Stimulated activated CD4-positive, alpha-beta T cell treated with anti-CD3 and anti-CD28 coated beads, Interleukin-15, amount 100 ng/mL, for 48 hours (primary cell): ENCODE results near the gene IGFALS.

Experiments
- DNase-seq, 2 donors: peaks; one replicate each; pipeline ENCODE4 v3.0.0-alpha.2; 2020; ENCODE audit warnings: low read depth in 2 of 2

IGFALS gene

DNA sequence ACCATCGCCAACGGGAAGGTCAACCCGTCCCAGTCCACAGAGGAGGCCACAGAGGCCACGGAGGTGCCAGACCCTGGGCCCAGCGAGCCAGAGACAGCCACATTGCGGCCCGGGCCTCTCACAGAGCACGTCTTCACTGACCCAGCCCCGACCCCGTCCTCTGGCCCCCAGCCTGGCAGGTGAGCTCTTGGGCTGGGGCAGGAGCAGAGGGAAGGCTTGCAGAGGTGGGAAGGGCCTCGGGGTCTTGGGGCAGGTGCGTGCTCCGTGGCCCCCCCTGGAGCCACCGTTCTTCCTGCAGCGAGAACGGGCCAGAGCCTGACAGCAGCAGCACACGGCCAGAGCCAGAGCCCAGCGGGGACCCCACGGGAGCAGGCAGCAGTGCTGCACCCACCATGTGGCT is 27.3 kb downstream of the IGFALS start:
- no peak for DNase-seq

DNA sequence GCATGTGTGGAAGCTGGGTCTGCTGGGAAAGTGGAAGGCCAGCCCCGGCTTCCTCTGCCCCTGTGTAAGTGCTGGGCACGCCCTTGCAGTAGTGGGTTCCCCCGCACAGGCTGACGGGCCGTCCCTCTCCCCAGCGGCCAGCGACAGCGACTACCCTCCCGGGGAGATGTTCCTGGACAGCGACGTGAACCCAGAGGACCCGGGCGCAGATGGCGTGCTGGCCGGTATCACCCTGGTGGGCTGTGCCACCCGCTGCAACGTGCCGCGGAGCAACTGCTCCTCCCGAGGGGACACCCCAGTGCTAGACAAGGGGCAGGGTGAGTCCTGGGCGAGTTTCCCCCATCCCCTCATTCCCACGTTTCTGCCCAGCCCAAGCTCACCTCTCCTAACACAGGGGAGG is 27.7 kb downstream of the IGFALS start:
- no peak for DNase-seq

DNA sequence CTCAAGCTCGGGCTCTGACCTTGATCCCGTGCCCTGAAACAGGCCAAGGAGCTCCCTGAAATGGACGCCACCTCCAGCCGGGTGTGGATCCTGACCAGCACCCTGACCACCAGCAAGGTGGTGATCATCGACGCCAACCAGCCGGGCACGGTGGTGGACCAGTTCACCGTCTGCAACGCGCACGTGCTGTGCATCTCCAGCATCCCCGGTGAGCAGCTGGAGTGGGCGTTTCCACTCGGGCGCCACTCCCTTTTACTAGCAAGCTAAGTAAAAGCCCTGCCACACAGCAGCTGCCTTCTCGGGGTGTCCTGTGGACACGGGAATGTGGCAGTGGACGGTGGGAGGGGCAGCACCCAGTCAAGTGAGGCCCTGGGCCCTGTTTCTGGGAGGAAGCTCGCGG is 28.5 kb downstream of the IGFALS start:
- no peak for DNase-seq

DNA sequence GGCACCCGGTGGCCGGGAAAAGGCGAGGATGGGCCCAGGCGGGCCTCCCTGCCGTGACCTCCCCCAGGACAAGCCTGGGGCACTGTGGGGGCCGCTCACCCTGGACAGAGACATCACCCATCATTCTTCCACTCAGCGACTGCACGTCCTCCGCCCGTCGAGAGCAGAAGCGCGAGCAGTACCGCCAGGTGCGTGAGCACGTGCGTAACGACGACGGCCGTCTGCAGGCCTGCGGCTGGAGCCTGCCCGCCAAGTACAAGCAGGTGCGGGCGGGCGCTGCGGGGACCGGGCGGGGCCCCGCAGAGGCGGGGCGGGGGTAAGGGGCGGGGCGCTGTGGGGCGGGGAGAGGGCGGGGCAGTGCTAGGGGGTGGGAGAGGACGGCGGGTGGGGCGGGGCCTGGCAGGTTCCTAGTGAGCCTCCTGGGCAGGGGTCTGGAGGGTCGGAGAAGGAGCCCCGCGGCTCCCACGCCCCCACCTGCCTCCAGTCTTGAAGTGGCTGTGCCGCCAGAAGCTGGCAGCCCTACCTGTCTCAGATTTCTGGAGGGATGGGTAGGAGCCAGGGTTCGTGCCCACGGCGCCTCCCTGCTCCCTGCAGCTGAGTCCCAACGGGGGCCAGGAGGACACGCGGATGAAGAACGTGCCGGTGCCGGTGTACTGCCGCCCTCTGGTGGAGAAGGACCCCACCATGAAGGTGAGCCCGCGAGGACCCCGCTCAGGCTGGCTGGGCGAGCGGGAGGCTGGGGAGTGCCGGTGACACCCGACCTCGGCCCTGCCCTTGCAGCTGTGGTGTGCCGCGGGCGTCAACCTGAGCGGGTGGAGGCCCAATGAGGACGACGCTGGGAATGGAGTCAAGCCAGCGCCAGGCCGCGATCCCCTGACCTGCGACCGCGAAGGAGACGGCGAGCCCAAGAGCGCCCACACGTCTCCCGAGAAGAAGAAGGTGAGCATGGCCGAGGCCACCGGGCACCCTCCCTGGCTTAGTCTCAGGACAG is 29.7 kb downstream of the IGFALS start:
- no peak for DNase-seq

DNA sequence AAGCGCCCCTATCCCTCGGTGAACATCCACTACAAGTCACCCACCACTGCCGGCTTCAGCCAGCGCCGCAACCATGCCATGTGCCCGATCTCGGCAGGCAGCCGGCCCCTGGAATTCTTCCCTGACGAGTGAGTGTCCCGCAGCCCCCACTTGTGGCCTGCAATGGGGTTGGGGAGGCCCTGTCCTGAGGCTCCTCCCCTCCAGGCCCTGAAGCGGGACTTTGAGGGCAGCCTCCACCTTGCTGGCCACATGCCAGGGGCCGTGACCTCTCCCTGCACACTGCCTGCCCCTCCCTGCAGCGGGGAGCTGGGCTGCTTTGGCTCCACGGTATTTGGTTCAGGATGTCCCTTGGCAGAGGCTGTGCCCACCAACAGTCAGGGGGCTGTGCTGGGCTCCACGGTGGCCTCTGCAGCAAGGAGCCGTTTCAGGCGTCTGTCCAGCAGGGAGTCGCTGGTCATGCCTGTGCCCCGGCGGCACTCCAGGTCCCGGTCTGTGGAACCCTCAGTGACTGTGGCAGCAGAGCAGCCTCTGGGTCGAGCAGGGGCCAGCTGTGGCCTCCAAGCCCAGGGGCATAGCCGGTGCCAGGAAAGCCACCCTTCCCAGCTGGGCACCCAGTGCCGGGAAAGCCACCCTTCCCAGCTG is 30.5 kb downstream of the IGFALS start:
- DNase-seq, result no peak

DNA sequence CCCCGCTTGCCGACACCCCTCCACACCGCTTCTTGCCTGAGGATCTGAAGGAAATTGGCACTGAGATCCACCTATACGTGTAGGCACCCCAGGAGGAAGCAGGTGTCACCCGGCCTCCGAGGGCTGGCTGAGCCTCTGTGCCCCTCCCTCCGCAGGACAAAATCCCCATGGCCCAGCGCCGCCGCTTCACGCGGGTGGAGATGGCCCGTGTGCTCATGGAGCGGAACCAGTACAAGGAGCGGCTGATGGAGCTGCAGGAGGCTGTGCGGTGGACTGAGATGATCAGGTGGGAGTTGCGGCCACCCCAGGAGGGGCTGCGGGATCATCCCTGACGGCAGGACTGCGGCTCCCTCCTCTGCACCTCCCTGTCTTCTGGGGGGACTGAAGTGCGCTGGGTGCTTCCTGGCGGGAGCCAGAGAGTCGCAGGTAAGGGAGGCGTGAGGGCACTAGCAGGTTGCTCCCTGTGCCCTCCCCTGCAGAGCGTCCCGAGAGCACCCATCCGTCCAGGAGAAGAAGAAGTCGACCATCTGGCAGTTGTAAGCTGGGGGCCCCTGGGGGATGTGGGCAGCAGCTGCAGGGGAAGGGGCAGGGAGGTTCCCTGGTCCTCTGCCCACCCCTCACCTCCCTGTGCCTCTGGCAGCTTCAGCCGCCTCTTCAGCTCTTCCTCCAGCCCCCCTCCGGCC is 31.2 kb downstream of the IGFALS start:
- DNase-seq, result no peak

DNA sequence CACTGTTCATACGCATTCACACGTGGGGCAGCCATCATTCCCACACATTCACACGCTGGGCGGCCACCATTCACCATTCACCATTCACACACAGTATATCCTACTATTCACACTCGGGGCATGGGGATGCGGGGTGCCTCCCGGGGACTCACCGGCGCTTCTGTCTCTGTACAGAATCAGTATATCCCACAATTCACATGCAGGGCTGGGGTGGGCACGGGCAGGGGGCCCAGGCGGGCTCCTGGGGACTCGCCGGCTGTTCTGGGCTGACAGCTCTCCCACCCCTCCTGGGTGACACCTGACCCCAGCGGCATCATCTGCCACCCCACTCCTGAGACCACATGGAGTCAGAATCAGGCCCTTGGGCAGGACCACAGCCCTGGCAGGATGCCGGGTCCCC is 31.8 kb downstream of the IGFALS start:
- DNase-seq, result no peak

DNA sequence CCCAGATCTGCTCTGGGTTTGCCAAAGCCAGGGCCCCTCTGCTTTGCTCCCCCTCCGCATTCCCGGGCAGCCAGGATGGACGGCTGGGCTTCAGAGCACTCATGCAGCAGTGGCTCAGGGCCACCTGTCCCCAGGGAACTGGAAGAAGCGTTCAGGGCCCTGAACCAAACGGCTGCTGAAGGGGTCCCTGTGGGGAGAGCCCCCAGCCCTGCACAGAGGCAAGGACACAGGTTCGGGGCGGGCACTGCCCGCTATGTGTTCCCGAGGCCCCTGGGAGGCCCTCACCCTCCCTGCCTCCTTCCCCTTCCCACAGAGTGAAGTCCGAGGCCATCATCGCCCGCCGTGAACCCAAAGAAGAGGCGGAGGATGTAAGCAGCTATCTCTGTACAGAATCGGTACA is 32.6 kb downstream of the IGFALS start:
- DNase-seq, result no peak

DNA sequence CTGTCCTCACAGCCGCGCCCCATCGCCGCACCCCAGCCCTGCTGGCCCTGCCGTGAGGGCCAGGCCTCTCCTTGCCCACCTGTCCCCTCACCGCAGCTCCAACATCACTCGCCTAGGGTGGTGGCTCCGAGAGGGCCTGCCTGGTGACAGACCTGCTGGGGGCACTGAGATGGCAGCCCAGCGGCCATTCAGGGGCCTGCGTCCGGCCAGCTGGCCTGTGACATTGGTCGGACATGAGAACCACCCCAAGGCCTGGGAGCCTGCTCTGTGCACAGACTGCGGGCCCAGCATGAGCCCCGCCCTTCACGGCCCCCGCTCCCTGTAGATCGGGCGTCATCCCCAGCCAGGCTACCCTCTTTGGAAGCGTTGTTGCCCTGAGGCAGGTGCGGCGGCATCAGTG is 34.0 kb downstream of the IGFALS start:
- DNase-seq, result no peak

DNA sequence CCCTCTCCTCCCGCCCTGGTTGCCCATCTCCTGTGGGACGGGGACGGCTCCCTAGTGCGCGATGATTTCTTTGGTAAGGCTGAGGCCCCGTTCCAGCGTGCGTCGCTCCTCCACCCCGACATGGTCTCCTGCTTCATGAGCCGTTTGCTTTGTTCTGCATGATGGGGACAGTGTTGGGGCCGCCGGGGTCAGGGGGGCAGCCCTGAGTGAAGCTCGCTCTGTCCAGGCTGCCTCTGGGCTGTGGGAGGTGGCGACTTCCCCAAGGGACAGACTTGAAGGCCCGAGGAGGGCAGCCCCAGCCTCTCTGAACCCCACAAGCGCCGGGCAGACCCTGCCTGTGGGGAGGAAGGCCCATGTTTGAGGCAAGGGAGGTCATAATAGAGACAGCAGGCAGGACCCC is 34.6 kb downstream of the IGFALS start:
- no peak for DNase-seq

DNA sequence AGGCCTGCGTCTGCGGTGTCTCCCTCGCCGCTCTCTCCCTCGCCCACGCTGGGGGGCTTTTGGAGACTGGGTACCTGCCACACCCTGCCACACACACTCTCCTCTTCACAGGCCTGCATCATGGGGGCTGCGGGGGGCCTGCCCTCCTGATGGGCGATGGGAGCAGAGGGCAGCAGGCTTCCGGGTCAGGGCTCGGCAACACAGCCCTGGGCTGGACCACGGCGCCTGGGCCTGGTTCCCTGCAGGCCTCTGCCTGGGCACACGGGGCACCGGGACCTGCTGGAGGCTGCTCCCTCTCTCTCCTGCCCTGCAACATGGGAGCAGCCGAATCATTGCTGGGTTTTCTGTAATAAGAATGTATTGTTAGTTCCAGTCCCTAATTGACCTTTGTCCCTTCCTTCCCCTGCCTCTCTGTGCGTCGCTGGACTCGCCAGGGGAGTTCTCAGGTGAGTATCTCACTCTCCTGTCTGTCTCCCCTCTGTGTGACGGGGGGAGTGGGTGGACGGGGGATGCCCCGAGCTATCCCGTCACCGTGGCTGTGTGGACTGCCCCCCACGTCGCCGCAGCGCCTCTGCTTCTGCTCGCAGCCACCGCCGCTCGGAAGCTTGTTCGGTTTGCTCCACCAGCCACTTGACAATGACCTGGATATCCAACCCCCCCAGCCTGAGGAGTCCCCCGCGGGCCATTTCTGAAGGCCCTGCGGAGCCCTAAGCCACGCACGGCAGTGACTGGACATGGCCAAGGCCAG is 35.6 kb downstream of the IGFALS start:
- no peak for DNase-seq

DNA sequence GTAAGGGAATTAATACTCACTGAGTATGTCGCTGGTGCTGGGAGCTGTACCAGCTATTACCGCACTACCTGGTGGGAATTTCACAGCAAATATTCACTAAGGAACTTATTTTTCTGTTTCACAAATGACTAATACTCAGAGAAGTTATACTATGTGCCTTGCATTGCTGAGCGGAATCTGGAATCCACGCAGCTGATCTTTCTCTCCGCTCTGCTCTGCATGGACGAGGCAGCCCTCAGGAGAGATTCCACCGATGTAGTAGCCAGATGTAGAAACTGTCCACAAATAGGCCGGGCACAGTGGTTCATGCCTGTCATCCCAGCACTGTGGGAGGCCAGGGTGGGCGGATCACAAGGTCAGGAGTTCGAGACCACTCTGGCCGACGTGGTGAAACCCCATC is 39.3 kb downstream of the IGFALS start:
- DNase-seq, result no peak

DNA sequence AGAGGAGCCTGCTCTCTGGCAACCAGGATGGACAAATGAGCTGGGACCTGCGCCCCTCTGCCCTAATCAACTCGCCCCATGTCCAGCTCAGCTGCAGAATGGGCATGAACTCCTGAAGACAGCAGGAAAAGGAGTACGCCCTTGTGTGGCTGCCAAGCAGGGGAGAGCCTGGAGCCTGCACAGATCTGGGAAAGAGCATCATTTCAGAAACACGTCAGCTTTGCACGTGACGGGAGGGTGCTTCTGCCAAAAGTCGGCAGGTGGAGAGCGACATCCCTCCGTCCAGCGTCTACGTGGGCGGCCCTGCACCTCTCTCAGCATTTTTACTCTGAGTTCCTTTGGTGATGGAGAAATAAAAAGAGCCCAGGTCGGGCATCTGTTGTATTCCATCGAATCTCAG is 40.7 kb downstream of the IGFALS start:
- DNase-seq, result no peak

DNA sequence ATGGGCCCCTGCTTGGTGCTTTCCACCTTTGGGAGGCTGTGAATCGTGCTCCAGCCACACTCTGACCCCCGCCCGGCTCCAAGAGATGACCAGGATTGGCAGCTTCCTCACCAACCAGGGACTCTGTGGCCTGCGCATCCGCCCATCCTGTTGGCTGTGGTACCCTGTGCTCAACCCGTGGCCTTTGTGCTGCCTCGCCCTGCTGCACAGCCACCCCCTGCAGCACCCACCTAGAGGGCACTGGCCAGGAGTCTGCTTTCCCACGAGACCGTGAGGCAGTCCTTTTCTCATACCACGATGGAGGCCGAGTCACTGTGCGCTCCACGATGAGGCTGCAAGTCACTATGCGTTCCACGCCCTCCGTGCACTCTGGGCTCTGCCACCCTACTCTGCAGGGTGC is 41.6 kb downstream of the IGFALS start:
- no peak for DNase-seq

DNA sequence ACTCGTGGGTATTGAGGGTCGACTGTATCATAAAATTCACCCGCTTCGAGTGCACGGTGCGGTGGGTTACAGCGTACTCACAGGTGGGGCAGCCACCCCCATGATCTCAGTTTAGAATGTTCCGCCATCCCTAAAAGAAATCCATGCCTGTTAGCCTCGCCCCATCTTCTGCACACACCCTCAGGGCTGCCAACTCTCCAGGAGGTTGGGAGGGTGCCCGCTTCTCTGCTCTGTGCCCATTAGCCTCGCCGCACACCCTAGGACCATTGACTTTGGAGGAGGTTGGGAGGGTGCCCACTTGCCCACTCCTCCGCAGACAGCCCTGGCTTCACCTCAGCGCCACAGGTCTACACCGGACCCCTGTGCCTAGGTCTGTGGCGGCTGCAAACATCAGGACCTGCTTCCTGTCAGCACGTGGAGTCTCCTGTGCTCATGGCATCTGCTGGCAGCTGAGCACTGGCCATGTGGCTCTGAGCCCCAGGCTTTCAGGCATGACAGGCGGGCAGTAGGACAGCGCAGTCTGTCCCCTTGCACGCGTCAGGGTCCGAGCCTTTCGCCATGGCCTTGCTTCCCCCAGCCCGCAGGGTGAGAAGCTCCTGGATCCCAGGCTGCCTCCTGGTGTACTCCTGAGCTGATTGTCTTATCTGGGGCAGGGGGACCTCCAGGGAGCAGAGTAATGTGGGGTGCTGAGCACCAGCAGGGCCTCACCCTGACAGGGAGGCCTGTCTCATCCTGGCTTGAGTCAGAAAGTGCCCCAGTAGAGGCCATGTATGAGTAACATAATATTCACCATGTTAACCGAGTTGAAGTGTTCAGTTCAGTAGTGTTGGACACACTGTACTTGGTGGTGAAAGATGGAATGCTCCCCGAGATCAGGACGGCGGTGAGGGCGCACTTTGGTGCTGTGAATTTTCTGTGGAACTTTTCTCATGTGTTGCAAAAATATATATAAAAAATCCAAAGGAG is 44.1 kb downstream of the IGFALS start:
- no peak for DNase-seq

DNA sequence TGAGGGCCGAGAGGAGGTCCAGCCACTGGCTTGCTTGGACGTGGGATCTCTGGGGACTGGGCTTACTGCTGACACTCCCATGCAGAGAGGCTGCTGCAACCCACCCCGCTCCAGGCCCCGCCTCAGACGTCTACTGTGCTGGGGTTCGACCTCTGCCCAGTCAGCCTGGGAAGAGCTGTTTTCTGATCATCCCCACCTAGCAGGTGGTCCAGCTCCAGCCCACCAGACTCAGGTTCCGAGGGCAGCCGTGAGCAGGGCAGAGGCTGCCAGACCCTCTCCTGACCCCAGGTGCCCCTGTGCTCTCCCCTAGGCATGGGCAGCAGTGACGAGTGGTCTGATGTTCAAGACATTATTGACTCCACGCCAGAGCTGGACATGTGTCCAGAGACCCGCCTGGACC is 45.6 kb downstream of the IGFALS start:
- DNase-seq, result no peak

DNA sequence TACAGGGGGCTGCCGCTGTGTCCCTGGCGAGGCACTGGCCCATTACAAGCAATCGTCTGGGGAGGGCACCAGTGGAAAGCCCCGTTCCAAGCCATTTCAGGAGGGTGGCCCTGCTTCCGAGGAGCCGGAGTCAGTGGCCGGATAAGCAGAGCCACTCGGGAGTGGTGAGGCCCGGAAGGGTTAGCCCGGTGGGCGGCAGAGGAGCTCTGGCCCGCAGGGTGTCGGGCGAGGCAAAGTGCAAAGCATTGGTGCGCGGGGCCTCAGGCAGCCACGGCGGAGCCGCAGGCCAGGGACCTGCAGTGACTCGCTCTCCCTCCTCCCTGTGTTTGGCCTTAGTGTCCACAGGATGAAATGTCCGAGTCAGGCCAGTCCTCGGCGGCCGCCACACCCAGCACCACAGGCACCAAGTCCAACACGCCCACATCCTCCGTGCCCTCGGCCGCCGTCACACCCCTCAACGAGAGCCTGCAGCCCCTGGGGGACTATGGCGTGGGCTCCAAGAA is 46.8 kb downstream of the IGFALS start:
- DNase-seq, result no peak

DNA sequence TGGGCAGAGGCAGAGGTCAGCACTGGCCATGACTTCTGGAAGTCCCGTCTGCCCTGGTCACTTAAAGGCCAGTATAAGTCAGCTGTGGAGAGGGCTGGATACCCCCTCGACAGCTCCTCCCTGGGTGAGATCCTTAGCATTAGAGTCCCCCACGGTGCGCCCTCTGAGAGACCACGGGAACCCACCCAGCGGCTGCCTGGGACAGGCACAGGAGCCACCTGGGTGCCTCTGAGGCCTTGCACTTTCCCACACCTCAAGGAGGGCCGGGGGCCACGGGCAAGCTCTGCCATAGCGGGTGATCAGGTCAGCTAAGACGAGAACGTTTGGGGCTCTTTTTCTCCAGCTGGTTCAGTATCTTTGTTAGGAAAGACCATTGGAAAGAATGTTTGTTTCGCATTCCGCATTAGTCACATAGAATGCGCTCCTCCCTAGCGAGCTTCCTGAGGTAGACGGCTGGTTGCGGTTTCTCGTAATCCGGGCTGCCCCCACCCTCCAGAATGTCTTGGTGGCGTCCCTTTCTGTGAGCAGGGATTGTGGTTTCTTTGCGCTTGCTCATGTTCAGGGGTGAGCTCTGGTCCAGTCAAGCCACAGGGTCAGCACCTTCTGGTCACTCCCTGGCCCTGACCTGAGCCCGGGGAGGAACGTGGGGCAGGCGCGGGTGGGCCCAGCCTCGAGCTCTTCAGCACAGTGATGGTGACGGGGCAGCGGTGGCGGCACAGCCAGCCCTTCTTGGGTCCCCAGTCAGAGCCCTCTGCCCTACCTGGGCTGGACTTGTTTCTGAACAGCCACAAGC is 47.4 kb downstream of the IGFALS start:
- no peak for DNase-seq

DNA sequence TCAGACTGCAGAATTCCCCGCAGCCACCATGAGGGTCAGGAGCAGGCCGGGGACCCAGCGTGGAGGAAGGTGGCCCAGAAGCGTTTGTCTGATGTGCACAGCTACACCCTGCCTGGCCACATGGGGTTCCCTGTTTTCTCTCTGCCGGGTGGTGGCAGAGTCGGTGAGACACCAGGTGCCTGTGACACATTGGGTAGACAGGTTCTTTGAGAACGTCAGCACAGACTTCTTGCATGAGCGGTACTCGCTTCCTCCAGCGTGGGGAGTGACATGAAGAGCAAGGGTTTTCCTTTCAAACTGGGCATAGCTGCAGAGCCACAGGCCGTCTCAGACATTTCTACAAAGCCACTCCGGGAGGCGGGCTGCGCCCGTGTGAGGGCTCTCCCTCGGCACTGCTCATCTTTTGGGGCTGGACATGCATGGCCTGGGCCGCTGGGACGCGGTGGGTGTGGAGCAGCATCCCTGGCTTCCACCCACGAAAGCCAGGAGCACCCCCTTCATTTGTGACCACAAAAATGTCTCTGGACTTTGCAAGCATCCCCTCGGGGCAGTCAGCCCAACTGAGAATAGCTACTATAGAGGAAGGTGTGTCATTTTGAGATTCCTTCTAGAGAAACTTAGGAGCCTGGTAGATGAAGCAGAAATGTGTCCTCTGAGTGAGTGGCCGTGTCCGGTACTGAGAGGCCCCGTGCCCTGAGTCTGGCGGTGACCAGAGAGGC is 48.2 kb downstream of the IGFALS start:
- DNase-seq, result no peak
